ENCODE measurements around the gene QSOX2. TPM values are rescaled to one million over a fixed set of nuclear protein-coding genes. Genes with fewer than 3 reads are reported as not detected.

The QSOX2 gene
- polyA plus RNA-seq, 1 experiment: 14.7 TPM

DNA sequence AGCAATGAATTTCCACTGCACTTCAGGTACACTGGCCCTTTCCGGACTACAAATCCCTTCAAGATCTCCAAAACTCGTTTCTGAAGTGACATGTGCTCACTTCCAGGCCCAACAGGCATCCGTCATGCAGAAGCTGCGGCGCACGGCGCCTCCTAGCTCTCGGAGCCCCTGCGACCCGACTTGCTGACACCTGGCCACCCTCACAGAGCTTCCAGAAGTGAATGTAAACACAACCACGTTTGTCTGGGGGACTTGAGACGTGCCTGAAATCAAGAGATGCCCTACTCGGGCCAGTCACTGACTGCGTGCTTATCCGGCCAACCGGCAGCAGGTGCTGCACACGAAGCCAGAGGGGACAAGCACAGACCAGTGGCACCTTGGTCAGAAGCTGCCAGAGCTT is 35.8 kb downstream of the QSOX2 start:
- CTCF ChIA-PET: no interaction called here

DNA sequence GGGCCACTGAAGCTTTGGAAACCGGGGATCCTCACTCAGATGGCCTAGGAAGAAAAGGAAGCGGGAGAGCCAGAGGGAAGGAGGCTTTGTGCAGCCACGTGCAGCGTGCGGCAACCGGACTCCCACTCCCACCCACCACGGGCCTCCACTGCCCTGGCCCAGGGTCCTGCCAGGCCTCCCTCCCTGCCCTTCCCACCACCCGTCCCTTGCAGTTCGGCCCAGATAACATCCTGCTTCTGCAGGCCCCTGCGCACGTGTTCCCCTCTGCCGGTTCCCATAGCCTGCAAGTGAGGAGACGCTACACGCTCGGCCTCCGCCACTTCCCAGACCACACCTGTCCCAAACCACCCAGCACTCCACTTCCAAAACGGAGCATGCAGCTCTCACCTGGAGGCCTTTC is 36.4 kb downstream of the QSOX2 start:
- Histone ChIP-seq H3K27ac (ENCODE audit: low read depth, low read length) (no peak overlapping the region), H3K9me3 (ENCODE audit: control insufficient read depth, insufficient read depth, low read length) (peaks cover 1% of the 10 kb centered on the region; the same call in 1 of the 2 replicates), H3K27me3 (ENCODE audit: control insufficient read depth, insufficient read depth, low read length) (peaks cover 7% of the 10 kb centered on the region), H3K4me3 (ENCODE audit: low read depth, low read length) (no peak overlapping the region)
- TF ChIP-seq, protein P1, sequence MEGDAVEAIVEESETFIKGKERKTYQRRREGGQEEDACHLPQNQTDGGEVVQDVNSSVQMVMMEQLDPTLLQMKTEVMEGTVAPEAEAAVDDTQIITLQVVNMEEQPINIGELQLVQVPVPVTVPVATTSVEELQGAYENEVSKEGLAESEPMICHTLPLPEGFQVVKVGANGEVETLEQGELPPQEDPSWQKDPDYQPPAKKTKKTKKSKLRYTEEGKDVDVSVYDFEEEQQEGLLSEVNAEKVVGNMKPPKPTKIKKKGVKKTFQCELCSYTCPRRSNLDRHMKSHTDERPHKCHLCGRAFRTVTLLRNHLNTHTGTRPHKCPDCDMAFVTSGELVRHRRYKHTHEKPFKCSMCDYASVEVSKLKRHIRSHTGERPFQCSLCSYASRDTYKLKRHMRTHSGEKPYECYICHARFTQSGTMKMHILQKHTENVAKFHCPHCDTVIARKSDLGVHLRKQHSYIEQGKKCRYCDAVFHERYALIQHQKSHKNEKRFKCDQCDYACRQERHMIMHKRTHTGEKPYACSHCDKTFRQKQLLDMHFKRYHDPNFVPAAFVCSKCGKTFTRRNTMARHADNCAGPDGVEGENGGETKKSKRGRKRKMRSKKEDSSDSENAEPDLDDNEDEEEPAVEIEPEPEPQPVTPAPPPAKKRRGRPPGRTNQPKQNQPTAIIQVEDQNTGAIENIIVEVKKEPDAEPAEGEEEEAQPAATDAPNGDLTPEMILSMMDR (IDR thresholded peaks at IDR 0.05; ENCODE audit: low read depth, low read length): no peak
- POLR2A ChIA-PET: no interaction called here
- CTCF ChIA-PET: no interaction called here
- DNase-seq (ENCODE audit: low read depth, low spot score): no peak

More for the DNA sequence above, 35.8 kb downstream of the QSOX2 start:
- POLR2A ChIA-PET: no interaction called here
- no peak for DNase-seq (ENCODE audit: low read depth, low spot score)
- H3K27ac ChIP-seq (ENCODE audit: low read depth, low read length): no peak overlapping the region
- peaks cover 1% of the 10 kb centered on the region for H3K27me3 ChIP-seq (ENCODE audit: control insufficient read depth, insufficient read depth, low read length)
- H3K9me3 ChIP-seq (ENCODE audit: control insufficient read depth, insufficient read depth, low read length): peaks cover 4% of the 10 kb centered on the region
- TF ChIP-seq, protein P1 (IDR thresholded peaks at IDR 0.05; ENCODE audit: low read depth, low read length): no peak
- H3K4me3 ChIP-seq (ENCODE audit: low read depth, low read length): no peak overlapping the region

DNA sequence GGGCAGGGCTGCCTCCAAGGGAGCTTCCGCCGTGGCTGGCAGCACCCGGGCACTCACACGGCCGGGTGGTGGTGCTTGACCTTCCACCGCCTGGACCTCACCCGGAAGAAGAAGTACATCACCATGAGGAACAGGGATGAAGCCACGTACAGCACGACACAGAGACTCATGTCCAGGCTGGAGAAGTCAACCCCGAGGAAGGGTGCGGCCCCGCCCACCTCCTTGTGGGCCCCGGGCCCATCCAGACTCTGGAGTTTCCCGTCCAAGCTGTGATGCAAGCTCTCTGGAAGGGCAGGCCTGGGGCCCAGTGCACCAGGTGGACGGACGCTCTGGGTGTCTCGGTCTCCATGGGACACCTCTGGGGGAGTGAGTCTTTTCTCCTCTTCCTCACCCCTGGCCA is 36.9 kb downstream of the QSOX2 start:
- Histone ChIP-seq H3K27me3 (ENCODE audit: control insufficient read depth, insufficient read depth, low read length) (peaks cover 12% of the 10 kb centered on the region), H3K27ac (ENCODE audit: low read depth, low read length) (no peak overlapping the region), H3K4me3 (ENCODE audit: low read depth, low read length) (no peak overlapping the region), H3K9me3 (ENCODE audit: control insufficient read depth, insufficient read depth, low read length) (no peaks in the 10 kb centered on the region; the same call in 1 of the 2 replicates)
- no peak for DNase-seq (ENCODE audit: low read depth, low spot score)
- ChIA-PET CTCF (no interaction called here), POLR2A (no interaction called here)
- TF ChIP-seq, protein P1 (IDR thresholded peaks at IDR 0.05; ENCODE audit: low read depth, low read length): no peak

DNA sequence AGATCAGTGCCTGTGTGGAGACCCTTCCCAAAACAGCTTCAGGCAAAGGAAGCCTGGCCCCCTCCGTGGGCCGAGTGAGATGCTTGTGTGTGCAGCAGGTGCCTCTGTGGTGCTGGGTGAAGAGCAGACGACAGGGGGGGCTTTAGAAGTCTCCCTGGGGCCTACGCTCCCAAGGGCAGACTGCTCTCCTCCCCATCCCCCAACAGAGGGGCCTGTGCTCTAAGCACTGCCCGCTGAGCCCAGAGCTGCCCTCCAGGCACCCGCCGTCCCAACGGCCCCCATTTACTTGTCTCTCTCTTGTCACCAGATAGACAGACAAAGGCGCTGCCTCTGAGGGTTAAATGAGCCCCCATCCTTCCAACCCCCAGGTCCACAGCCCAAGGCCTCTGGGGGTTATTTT is 38.0 kb downstream of the QSOX2 start:
- TF ChIP-seq, protein P1 (IDR thresholded peaks at IDR 0.05; ENCODE audit: low read depth, low read length): no peak
- no peak overlapping the region for H3K4me3 ChIP-seq (ENCODE audit: low read depth, low read length)
- peaks cover 18% of the 10 kb centered on the region for H3K27me3 ChIP-seq (ENCODE audit: control insufficient read depth, insufficient read depth, low read length)
- H3K27ac ChIP-seq (ENCODE audit: low read depth, low read length): no peak overlapping the region
- H3K9me3 ChIP-seq (ENCODE audit: control insufficient read depth, insufficient read depth, low read length): no peaks in the 10 kb centered on the region; the same call in 1 of the 2 replicates
- ChIA-PET POLR2A (no interaction called here), CTCF (no interaction called here)
- DNase-seq (ENCODE audit: low read depth, low spot score): no peak

DNA sequence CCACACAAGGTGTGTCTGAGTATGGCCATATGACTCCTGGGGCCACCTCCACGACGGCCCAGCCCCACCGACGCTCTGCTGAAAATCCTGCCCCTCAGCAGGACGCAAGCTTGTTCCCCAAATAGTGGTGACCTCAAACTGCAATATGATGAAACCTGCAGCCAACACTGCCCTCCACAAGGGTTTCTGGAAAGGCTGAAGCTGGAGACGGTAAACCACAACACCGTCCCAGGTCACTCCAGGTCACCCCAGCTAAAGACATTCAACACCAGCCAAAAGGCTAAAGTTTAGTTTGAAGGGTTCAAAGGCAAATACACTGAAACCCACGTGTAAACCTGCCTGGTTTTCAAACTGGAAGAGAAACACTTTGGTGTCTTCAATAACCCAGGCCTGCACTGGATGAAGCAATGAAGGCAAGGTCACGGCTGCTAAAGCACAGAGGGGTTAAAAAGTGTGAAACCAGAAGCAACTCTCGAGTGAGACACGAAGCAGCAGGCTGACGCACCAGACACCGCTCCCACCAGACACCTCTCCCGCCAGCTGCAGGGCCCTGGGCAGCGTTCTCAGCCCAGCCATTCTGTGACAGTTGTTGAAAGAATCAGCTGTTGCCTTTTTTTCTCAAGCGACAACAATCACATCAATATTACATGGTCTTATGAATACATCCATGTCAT is 38.9 kb downstream of the QSOX2 start:
- TF ChIP-seq, protein P1 (IDR thresholded peaks at IDR 0.05; ENCODE audit: low read depth, low read length): no peak
- ChIA-PET CTCF (interaction anchor here (1.3 kb wide), 1 partner anchor 19 kb away, joined by 6 read pairs; no protein-coding TSS in a partner anchor), POLR2A (no interaction called here)
- H3K9me3 ChIP-seq (ENCODE audit: control insufficient read depth, insufficient read depth, low read length): no peaks in the 10 kb centered on the region; the same call in 1 of the 2 replicates
- peaks cover 25% of the 10 kb centered on the region for H3K27me3 ChIP-seq (ENCODE audit: control insufficient read depth, insufficient read depth, low read length)
- DNase-seq (ENCODE audit: low read depth, low spot score): no peak
- H3K27ac ChIP-seq (ENCODE audit: low read depth, low read length): no peak overlapping the region
- no peak overlapping the region for H3K4me3 ChIP-seq (ENCODE audit: low read depth, low read length)

All from AG04450 (cell line).